Fibroblast of gingiva (primary cell): Measurements from ENCODE around the gene RSKR.
"Not testable (repeated sequence)": the region's sequence is repeated elsewhere in the genome, so short reads cannot be mapped to it uniquely, and the experiment has no call there.

ENCODE experiments used
- DNase-seq: peaks from one replicate; pipeline ENCODE4 v3.0.0-alpha.2; 2011; ENCODE audit warnings: low read depth

The RSKR gene

GRCh38 chr17:28613931-28614381 is at the start of gene RSKR:
TSS of gene RSKR (minus strand) at chr17:28614185. CDS start at chr17:28614161, 24 bp downstream.
- DNase-seq: peak; percentile 15

GRCh38 chr17:28663723-28664122 is 49.7 kb upstream of the RSKR start:
- DNase-seq: no peak

GRCh38 chr17:28662527-28662829 is 48.5 kb upstream of the RSKR start:
- DNase-seq: no peak

- DNase-seq: peak; percentile 80
These were observed 47.9 kb upstream of the RSKR start, which contains the start of the genes SDF2 and SUPT6H for GRCh38 chr17:28661635-28662526. TSS of gene SDF2 (minus strand) at chr17:28661906. CDS start at chr17:28661876, 30 bp downstream. TSS of gene SUPT6H (plus strand) at chr17:28662205. CDS start at chr17:28673402, 11,197 bp downstream.

- DNase-seq: not testable (repeated sequence)
These were observed 45.5 kb upstream of the RSKR start for GRCh38 chr17:28659497-28659881.

GRCh38 chr17:28658766-28659496 is 44.9 kb upstream of the RSKR start:
- not testable (repeated sequence) for DNase-seq

- not testable (repeated sequence) for DNase-seq
These were observed 44.4 kb upstream of the RSKR start for GRCh38 chr17:28658342-28658741.

- DNase-seq: no peak
These were observed 43.8 kb upstream of the RSKR start for GRCh38 chr17:28657756-28658155.

GRCh38 chr17:28655160-28655559 is 41.2 kb upstream of the RSKR start:
- no peak for DNase-seq

- no peak for DNase-seq
These were observed 34.7 kb upstream of the RSKR start for GRCh38 chr17:28648698-28649097.

GRCh38 chr17:28646039-28646754 is 32.2 kb upstream of the RSKR start:
- DNase-seq: no peak

- no peak for DNase-seq
These were observed 31.6 kb upstream of the RSKR start for GRCh38 chr17:28645576-28645939.

- DNase-seq: peak; percentile 96
These were observed 31.0 kb upstream of the RSKR start, which contains the start of gene BLTP2 for GRCh38 chr17:28644787-28645575. TSS of gene BLTP2 (minus strand) at chr17:28645158. CDS start at chr17:28645056, 102 bp downstream.

- peak; percentile 63 for DNase-seq
These were observed 30.2 kb upstream of the RSKR start for GRCh38 chr17:28643983-28644786.

GRCh38 chr17:28641579-28641978 is 27.6 kb upstream of the RSKR start:
- DNase-seq: no peak

GRCh38 chr17:28635506-28635905 is 21.5 kb upstream of the RSKR start:
- DNase-seq: no peak

- DNase-seq: no peak
These were observed 20.4 kb upstream of the RSKR start for GRCh38 chr17:28634206-28634865.

GRCh38 chr17:28626818-28627217 is 12.8 kb upstream of the RSKR start:
- DNase-seq: no peak

GRCh38 chr17:28624148-28624547 is 10.2 kb upstream of the RSKR start:
- no peak for DNase-seq

GRCh38 chr17:28623696-28624095 is 9.7 kb upstream of the RSKR start:
- no peak for DNase-seq
